NCI-H2171 (cell line): ENCODE data around the gene TSPAN9.

Source experiments
- DNase-seq: peaks from one replicate; lab custom pipeline; 2025; lab: John Stamatoyannopoulos, UW

Gene TSPAN9

GRCh38 chr12:3099146-3099545 lies 22.0 kb downstream of the TSPAN9 start:
- DNase-seq = no peak

- DNase-seq = no peak
These were observed 24.3 kb downstream of the TSPAN9 start for GRCh38 chr12:3101309-3102024.

- DNase-seq = no peak
These were observed 25.7 kb downstream of the TSPAN9 start for GRCh38 chr12:3102771-3103410.

- DNase-seq = no peak
These were observed 26.6 kb downstream of the TSPAN9 start for GRCh38 chr12:3103806-3104205.

- no peak for DNase-seq
These were observed 28.7 kb downstream of the TSPAN9 start for GRCh38 chr12:3105690-3106479.

- DNase-seq = peak; percentile 13
These were observed 29.4 kb downstream of the TSPAN9 start for GRCh38 chr12:3106579-3106978.

GRCh38 chr12:3107071-3107583 lies 29.9 kb downstream of the TSPAN9 start:
- no peak for DNase-seq

GRCh38 chr12:3107954-3108353 lies 30.8 kb downstream of the TSPAN9 start:
- DNase-seq = no peak

GRCh38 chr12:3110578-3110977 lies 33.4 kb downstream of the TSPAN9 start:
- no peak for DNase-seq

- DNase-seq = peak; percentile 75
These were observed 36.6 kb downstream of the TSPAN9 start for GRCh38 chr12:3113671-3114325.

GRCh38 chr12:3114671-3115070 lies 37.5 kb downstream of the TSPAN9 start:
- DNase-seq = no peak

- no peak for DNase-seq
These were observed 37.9 kb downstream of the TSPAN9 start for GRCh38 chr12:3115078-3115477.

GRCh38 chr12:3116106-3116844 lies 39.1 kb downstream of the TSPAN9 start:
- DNase-seq = no peak

GRCh38 chr12:3117144-3117581 lies 40.0 kb downstream of the TSPAN9 start:
- no peak for DNase-seq

GRCh38 chr12:3117591-3118015 lies 40.4 kb downstream of the TSPAN9 start:
- DNase-seq = peak; percentile 86

GRCh38 chr12:3119192-3119755 lies 42.1 kb downstream of the TSPAN9 start:
- DNase-seq = no peak

GRCh38 chr12:3119756-3120601 lies 42.8 kb downstream of the TSPAN9 start:
- DNase-seq = peak; percentile 22

- DNase-seq = no peak
These were observed 43.5 kb downstream of the TSPAN9 start for GRCh38 chr12:3120701-3121100.

GRCh38 chr12:3122841-3123678 lies 45.9 kb downstream of the TSPAN9 start:
- no peak for DNase-seq
